ENCODE measurements around the gene CD2.

DNA sequence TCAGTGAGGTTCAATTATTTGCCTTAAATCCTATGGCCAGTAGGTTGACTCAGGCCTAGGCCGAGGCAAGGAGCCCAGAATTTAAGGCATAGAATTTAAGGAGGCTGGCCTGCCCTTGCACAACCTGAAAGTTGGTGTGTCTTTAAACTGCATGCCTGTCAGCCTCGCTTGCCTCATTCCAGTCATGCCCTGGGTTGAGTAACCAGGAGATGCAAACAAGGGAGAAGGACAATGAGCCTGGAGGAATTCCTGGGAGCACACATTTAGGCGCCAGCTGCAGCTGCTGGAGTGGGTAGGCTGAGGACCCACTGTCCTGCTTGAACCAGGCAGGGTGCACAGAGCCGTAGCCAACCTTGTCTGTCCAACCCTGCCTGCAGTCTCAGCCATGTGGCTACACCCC, 11.7 kb downstream of the CD2 start:
- TF ChIP-seq, protein P1, sequence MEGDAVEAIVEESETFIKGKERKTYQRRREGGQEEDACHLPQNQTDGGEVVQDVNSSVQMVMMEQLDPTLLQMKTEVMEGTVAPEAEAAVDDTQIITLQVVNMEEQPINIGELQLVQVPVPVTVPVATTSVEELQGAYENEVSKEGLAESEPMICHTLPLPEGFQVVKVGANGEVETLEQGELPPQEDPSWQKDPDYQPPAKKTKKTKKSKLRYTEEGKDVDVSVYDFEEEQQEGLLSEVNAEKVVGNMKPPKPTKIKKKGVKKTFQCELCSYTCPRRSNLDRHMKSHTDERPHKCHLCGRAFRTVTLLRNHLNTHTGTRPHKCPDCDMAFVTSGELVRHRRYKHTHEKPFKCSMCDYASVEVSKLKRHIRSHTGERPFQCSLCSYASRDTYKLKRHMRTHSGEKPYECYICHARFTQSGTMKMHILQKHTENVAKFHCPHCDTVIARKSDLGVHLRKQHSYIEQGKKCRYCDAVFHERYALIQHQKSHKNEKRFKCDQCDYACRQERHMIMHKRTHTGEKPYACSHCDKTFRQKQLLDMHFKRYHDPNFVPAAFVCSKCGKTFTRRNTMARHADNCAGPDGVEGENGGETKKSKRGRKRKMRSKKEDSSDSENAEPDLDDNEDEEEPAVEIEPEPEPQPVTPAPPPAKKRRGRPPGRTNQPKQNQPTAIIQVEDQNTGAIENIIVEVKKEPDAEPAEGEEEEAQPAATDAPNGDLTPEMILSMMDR (IDR thresholded peaks at IDR 0.05): no peak
- no peak for TF ChIP-seq POLR2A (IDR thresholded peaks at IDR 0.05)

Measured in body of pancreas (tissue), 4 donors.